HG03575 (cell line): ENCODE measurements around the gene FAM107A.

Experiments
- ATAC-seq: cut with Tn5 transposase; IDR thresholded peaks from one replicate; pipeline ENCODE4 v1.9.1; 2021; ENCODE audit not compliant: unreplicated experiment, insufficient number of reproducible peaks, low FRiP score; ENCODE audit errors: extremely low read depth

FAM107A gene

DNA sequence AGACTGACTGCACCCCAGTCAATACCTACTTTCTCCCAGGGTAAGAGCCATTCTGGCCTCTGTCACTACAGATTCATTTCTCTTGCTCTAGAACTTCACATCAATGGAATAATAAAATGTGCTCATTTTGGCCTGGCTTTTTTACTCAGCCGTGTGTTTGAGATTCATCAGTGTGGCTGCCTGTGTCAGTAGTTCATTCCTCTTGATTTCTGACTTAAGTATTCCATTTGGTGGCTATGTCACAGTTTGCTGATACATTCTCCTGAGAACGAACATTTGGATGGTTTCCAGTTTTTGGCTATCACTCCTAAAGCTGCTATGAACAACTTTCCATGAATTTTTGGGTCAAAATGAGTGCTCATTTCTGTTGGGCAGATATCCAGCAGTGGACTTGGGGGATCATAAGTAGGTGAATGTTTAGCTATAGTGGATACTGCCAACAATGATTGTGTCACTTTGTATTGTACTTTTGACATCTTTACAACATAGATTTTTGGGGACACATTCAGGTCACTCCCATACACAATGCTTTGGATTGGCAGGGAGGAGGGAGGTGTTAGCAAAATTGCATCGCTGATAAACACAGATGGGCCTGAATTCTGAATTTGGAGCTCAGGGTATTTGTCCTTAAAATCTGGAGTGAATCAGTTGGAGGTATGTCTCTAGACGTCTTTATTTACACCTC lies 19.8 kb upstream of the FAM107A start:
- no peak for ATAC-seq

DNA sequence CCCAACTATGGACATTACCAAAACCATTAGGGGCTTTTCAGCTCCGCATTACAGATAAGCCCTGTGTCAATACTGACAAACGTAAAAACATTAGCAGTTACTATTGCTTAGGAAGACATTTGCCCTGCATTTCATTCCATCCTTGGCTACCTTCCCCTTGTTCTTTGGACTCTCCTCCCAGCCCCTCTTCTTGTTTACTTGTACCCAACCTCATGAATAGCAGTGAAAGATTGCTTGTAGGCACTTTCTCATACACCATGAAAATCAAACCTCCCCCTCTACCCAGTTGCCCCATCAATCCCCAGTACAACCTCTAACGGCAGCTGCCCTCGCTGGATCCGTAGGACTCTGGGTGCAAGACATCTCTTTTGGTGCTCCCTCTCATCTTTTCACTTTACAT lies 16.9 kb upstream of the FAM107A start:
- no peak for ATAC-seq

DNA sequence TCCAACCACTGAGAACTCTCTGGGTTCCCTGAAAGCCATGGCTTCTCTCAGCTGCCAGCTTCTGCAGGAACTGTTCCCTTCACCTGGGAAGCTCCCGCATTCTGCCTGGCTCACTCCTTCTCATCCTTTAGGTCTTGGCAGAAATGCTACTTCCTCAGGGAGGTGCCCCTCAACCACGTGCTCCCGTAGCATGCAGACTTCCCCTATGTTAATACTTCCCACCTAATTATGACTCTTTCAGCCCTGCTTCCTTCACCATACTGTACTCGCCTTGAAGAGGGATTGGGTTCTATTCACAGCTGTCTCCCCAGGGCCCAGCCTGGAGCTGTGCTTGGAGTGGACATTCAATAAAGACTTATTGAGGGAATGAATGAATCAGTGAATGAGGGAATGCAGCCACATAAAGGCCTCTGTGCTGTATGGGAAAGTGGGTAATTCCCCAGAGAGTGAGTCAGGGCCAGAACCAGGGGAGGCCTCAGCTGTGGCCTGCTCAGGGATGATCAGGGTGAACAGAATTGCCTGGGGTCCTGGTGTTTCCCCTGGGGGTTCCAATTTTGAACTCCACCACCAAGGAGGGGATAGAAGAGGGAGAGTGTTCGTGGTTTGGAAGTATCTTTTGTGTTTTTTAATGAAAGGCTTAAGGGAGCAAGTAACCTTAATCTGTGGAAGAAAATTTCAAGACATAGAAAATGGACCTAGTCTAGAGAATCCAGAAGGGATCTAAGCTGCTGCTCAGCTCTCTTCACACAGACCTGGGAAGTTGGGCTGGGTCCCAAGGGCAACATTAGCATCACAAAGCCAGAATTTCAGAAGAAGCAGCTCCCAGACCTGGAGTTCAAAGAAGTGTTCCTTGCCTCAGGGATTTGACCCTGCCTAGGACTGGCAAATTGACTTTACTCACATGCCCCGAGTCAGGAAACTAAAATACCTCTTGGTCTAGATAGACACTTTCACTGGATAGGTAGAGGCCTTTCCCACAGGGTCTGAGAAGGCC lies 14.6 kb upstream of the FAM107A start:
- ATAC-seq = no peak

DNA sequence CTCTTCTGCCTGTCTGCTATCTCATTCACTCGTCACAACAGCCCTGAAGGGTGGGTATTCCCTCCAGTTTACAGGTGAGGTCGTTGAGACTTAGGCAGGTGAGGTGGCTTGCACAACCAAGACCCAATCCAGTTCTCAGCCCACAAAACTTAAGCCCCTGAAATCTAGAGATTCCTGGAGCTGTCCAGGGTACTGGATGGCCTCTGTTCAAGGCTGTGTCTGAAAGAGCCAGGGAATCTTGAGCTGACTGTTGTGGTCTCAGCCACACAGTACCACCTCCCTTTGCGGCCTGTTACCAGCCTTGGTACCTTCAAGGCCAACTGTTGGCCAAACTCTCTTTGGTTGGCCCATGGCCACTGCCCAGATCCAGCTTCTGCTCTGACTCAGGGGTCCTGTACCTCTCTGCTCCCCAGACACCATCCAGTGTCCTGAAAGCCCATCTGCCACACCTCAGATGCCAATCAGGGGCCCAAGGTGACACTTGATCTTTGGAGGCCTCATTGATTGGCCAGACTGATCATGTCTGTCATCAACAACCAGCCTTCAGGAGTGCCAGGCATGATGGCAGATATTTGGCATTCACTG lies 10.9 kb upstream of the FAM107A start:
- ATAC-seq = no peak

DNA sequence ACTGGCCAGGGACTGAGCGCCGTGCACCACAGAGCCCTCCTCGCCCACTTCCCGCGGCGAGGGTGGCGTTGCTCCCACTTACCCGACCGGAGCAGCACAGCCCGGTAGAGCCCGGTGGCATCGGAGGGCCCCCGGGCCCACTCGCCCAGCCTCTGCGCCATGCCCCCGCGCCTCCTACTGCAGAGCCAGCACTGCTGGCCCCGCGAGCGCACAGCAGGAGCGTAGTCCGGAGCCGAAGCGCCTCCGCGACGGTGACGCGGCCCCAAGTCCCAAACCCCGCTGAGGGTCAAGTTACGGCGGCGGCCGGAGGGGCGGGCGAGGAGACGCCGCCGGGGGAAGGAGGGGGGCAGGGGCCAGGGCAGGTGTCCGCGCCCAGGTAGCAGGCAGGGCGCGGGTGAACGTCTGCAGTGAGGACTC lies 9.6 kb upstream of the FAM107A start:
- ATAC-seq = no peak

DNA sequence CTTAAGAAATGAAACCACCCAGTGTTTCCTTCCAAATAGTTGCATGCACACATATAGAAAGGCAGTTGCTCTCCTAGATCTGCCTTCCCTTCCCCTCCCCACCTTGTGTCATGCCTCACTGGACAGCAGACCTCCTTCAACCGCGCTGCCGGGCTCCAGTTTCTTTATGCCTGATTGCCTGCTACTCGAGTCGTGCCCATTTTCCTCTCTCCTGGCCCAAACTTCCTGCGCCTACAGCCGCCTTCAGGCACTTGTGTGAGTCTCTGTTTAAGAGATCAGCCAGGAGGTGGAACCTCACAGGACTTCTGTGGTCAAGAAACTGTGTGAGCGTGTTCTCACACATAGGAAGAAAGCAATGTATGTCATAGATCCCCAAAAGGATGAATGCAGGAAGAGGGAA lies 8.8 kb upstream of the FAM107A start:
- no peak for ATAC-seq

DNA sequence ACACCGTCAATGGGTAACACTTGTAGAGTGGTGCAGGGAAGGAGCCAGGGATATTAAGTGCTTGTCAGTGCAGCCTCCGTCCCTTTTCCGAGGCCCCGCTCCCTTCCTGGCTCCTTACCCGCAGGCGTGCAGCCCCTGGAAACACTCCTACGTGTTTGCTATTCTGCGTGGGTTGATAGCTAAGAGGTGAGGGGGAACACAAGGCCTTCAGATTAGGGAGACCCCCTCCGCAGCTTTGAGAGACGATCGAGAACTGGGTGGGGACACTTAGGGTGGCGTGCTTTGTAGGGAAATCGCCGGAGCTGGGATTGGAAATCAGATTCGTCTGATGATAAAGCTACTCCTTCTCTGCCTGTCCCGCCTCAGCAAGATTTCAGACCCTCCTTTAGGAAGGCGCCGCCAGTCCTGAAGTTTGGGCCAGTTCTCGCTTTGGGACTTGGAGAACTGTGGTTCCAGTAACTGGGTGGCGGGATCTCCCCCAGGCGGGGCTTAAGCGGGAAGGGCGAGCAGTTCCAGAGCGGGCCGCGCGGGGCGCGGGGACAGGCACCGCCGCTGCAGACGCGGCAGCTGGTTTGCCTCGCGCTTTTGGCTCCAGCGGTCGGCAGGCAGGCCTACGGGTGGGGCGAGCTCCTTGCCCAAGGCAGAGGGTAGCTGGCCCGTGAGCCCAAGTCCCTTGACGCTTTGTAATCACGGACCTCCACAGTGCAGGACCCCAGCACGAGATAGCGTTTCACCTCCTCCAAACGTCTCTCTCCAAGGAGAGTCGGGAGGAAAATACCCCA lies 8.0 kb upstream of the FAM107A start:
- peak; percentile 46 for ATAC-seq

DNA sequence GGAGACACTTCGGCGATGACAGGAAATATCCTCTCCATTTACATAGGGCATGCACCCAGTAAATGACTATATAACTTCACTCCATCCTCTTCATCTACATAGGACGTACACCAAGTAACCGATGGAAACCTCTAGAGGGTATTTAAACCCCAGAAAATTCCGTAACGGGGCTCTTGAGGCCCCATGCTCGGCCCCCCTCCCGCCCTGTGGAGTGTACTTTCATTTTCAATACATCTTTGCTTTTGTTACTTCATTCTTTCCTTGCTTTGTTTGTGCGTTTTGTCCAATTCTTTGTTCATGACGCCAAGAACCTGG lies 7.5 kb upstream of the FAM107A start:
- ATAC-seq = no peak

DNA sequence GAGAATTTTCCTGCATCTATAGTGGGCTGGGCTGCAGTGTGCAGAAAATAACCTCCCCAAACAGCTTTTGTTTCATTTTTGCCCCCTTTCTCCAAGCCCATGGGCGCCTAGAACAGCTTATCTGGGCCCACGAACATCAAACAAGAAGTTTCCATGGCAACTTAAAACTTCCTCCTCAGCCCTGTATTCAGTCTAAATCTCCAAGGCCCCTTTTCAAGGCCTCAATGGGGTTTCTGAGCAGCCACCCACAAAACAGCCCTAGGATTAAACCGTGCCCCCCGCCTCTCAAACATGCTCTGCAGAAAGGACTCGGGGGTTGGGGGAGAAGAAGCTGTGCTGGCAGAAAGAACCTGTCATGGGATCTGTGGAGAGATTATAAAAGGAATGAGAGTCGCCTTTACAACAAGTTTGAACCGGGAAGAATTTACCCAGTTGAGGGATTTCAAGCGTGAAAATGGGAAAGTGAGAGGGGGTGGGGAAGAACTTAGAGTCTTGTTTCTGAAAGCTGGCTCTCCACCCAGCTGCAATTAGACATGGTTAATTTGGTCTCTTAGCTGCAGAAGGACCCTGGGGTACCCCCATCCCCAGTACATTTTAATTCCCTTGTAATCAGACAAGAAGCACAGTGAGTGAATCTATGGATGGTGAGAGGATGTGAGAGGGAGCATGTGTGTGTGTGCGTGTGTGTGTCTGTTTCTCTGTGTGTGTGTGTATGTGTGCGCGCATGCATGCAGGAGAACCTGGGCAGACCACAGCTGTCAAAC lies 4.3 kb upstream of the FAM107A start:
- ATAC-seq = no peak

DNA sequence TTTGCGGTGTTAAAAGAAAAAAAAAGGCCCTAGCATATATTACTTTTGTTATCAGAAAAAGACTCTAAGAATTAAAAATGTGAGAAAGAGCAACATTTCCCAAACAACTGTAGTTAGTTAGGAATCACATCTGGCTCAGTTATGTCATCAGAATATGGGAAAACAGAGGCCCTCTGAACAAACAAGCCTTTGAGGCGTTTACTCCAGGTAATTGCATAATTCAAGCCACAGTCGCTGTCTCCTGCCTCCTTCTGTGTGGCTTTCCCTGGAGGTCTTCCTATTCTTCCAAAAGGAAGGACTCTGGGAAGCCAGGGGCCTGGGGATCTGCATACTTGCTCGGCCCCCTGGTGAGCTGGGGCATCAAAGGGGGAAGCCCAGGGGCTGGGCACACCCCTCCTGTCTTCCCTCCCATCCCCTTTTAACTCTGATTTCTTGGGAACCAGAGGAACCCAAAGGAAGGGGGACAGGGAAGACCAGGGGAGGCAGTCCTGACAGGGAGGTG lies 3.7 kb upstream of the FAM107A start:
- ATAC-seq = no peak

DNA sequence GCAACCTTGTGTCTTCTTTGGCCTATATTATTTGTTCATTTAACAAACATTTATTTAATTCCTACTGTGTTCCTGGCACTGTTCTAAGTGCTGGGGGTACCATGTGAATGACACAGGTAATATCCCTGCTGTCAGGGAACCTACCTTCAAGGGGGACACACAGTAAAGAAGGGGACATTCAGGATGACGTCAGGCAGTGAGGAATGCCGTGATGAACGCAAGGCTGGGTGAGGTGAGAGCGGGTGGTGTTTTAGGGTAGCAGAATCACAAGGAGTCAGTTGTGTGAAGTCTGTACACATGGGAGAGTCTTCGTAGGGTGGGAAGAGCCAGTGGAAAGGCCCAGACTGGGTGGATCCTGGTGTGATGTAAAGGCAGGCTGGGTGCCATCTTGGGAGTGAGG lies 1.7 kb upstream of the FAM107A start:
- no peak for ATAC-seq

DNA sequence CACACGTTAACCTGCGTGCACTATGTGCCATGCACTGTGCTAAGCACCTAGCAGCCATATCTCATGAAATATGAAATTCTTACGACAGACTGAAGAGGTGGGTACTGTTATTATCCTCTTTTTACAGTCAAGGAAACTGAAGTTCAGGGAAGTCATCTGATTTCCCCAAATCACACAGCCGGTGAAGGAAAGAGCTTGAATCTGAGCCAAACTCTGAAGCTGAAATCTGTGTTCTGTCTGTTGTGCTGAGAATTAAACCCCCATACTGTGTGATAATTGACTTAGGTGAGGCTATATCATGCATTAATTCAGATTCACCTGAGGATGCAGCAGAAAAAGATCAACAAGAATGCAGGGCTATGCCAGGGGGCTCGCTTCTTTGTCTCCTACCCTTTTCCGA lies 475 bp downstream of the FAM107A start:
- ATAC-seq = no peak

DNA sequence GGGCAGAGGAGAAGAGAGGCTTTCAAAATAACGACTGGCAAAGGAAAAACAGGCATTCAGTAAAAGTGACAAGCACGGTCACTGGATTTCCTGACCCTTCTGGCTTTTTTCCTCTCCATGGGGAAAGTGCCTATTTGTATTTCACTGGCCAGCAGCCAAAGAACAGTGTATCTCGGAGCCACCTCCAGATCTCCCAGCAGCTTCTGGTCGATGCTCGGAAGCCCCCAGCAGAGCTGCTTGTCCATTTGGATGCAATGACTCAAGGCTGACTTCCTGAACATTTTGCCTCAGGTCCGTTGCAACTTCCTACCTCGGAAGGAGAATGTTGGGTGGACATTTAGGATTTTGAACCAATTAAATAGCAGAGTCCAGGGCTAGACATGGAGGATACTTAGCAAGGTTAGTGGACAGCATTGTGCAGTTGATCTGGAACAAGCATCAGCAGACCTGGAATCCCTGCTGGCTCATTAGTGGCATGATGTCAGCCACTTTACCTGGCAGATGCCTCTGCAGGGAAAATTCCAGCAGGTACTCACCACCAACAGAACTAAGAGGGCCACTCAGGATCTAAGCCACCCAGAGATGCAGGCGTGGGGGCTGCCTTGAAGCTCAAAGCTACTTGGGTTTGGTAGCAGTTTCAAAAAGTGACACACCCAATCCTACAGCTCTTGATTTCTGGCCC lies 1.1 kb downstream of the FAM107A start:
- no peak for ATAC-seq

DNA sequence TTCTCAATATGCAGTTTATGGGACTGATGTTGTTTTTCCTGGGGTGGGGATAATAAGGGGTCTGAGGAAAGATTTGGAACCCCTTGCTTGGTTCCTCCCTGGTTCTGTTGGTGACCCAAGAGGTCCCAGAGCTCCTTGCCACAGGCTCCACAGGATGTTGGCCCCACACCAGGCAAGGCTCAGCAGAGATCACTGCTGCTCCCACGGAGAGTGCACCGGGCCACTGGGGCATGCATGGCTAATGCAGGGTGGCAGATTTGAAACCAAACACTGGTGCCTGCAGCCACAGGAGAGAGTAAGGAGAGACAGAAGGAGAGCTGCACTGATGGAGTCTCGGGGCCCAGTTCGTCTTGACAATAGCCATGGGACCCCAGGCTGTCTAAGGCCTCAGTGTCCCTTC lies 2.5 kb downstream of the FAM107A start:
- no peak for ATAC-seq

DNA sequence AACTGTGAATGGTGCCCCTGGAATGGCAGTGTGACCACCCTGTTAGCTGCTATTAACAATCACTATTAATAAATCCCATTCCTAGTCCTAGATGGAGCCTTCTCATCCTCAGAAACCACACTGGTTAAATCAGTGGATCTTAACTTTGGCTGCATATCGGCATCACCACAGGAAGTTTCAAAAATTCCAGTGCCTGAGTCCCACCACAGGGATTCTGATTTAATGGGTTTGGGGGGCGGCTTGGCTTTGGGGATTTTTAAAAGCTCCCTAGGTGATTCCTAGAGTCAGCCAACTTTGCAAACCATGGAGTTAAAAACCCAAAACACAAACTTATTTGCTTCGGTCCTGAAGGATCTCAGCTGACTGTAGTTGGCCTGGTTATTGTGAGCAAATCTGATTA lies 3.1 kb downstream of the FAM107A start:
- no peak for ATAC-seq

DNA sequence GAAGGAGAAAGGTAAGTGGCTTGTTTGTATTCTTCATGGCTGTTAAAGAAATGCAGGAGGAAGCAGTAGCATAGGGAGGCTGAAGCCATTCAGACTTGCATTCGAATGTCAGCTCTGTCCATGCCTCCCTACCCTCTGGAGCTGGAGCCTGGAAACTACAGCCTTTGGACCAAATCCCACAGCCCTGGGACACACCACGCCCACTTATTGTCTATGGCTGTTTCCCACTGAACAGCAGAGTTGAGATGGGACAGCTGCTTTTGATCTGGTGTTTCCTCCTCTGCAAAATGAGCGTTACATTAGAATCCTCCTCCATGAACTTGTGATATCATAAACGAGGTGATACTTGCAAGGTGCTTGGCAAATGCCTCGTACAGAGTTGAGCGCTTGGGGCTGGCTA lies 3.6 kb downstream of the FAM107A start:
- no peak for ATAC-seq

DNA sequence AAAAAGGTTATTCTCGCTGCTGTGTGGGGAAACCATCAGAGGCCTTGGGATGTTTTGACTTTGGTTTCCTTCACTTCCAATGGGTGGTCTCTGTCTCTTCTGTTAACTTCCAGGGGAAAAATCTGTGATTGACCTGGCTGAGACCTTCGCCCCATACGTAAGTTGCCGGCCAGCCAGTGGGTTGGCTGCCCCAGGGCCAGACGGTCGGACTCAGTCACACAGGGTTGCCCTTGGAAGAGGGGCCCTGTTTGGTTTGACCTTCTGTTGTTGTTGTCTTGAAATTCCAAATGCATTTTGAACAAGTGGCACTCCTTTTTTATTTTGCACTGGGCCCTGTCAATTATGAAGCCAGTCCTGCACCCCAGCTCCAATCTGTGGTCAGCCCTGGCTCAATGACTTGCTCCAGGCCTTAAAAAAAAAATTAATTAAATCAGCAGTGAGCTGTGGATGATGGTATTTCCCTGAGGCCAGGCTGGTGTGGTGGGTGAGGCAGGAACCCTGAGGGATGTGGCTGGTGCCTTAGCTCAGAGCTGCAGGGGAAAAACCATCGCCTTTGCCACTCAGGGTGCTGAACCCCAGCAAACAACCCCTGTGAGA lies 4.5 kb downstream of the FAM107A start:
- ATAC-seq = no peak
